ENCODE data around the gene LGALS4.

The LGALS4 gene

DNA sequence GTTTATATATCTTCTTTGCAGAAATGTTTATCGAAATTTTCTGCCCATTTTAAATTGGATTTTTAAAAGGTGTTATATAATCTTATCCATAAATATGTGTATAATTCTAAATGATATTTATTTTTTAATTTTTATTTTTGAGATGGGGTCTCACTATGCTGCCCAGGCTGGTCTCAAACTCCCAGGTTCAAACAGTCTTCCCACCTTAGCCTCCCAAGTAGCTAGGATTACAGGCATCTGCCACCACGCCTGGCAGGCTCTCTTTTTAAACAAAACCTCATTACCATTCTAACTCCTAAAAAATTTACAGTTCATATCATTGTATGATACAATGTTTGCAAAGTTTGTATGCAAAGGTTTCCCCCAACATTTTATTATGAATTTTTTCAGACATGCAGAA is 16.6 kb downstream of the LGALS4 start:
- ATAC-seq (ENCODE audit: insufficient read depth, low read depth) (no peak), DNase-seq (no peak)

DNA sequence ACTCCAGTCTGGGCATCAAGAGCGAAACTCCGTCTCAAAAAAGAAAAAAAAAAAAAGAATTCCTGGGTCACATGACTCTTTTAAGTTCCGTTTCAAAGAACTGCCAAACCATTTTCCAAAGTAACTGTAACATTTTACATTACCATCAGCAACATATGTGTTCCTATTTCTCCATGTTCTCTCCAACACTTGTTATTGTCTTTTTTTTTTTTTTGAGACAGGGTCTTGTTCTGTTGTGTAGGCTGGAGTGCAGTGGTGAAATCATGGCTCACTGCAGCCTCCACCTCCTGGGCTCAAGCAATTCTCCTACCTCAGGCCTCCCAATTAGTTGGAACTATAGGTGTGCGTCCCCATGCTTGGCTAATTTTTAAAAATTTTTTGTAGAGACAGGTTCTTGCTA is 17.2 kb downstream of the LGALS4 start:
- Histone ChIP-seq H3K27ac (ENCODE audit: low read length) (no peak overlapping the region), H3K4me2 (ENCODE audit: insufficient read depth, low read length) (no peak overlapping the region), H3K9ac (ENCODE audit: low read depth, low read length) (no peak overlapping the region), H3K27me3 (ENCODE audit: insufficient read depth, low read length, poor library complexity) (no peaks in the 10 kb centered on the region), H3K36me3 (ENCODE audit: insufficient read depth, low read length) (no peaks in the 10 kb centered on the region), H4K20me1 (ENCODE audit: insufficient read depth, low read length) (no peaks in the 10 kb centered on the region), H3K79me2 (ENCODE audit: insufficient read depth, low read length) (no peaks in the 10 kb centered on the region), H3K9me3 (ENCODE audit: insufficient read depth, low read length, severe bottlenecking) (no peaks in the 10 kb centered on the region), H3K4me1 (ENCODE audit: insufficient read depth, low read length) (no peaks in the 10 kb centered on the region), H3K4me3 (ENCODE audit: low read depth in 1 of 2, low read length in 2 of 2) (no peak overlapping the region), H2AFZ (ENCODE audit: low read depth, low read length) (no peak overlapping the region)
- no peak for TF ChIP-seq EZH2 (IDR thresholded peaks at IDR 0.05; ENCODE audit: borderline replicate concordance, low read depth, low read length, severe bottlenecking)
- TF ChIP-seq, protein P1, sequence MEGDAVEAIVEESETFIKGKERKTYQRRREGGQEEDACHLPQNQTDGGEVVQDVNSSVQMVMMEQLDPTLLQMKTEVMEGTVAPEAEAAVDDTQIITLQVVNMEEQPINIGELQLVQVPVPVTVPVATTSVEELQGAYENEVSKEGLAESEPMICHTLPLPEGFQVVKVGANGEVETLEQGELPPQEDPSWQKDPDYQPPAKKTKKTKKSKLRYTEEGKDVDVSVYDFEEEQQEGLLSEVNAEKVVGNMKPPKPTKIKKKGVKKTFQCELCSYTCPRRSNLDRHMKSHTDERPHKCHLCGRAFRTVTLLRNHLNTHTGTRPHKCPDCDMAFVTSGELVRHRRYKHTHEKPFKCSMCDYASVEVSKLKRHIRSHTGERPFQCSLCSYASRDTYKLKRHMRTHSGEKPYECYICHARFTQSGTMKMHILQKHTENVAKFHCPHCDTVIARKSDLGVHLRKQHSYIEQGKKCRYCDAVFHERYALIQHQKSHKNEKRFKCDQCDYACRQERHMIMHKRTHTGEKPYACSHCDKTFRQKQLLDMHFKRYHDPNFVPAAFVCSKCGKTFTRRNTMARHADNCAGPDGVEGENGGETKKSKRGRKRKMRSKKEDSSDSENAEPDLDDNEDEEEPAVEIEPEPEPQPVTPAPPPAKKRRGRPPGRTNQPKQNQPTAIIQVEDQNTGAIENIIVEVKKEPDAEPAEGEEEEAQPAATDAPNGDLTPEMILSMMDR (IDR thresholded peaks at IDR 0.05; ENCODE audit: borderline replicate concordance, extremely low read depth, low read length, poor library complexity, severe bottlenecking) = no peak
- DNase-seq (no peak), ATAC-seq (ENCODE audit: insufficient read depth, low read depth) (no peak)

More for the DNA sequence above, 16.6 kb downstream of the LGALS4 start:
- H3K4me2 ChIP-seq (ENCODE audit: insufficient read depth, low read length) = no peak overlapping the region
- no peak overlapping the region for H3K9ac ChIP-seq (ENCODE audit: low read depth, low read length)
- no peaks in the 10 kb centered on the region for H3K4me1 ChIP-seq (ENCODE audit: insufficient read depth, low read length)
- H3K27me3 ChIP-seq (ENCODE audit: insufficient read depth, low read length, poor library complexity) = no peaks in the 10 kb centered on the region
- no peak for TF ChIP-seq EZH2 (IDR thresholded peaks at IDR 0.05; ENCODE audit: borderline replicate concordance, low read depth, low read length, severe bottlenecking)
- TF ChIP-seq, protein P1 (IDR thresholded peaks at IDR 0.05; ENCODE audit: borderline replicate concordance, extremely low read depth, low read length, poor library complexity, severe bottlenecking) = no peak
- no peak overlapping the region for H2AFZ ChIP-seq (ENCODE audit: low read depth, low read length)
- no peaks in the 10 kb centered on the region for H4K20me1 ChIP-seq (ENCODE audit: insufficient read depth, low read length)
- no peaks in the 10 kb centered on the region for H3K9me3 ChIP-seq (ENCODE audit: insufficient read depth, low read length, severe bottlenecking)
- no peaks in the 10 kb centered on the region for H3K36me3 ChIP-seq (ENCODE audit: insufficient read depth, low read length)
- H3K4me3 ChIP-seq (ENCODE audit: low read depth in 1 of 2, low read length in 2 of 2) = no peak overlapping the region
- H3K27ac ChIP-seq (ENCODE audit: low read length) = no peak overlapping the region
- H3K79me2 ChIP-seq (ENCODE audit: insufficient read depth, low read length) = no peaks in the 10 kb centered on the region

DNA sequence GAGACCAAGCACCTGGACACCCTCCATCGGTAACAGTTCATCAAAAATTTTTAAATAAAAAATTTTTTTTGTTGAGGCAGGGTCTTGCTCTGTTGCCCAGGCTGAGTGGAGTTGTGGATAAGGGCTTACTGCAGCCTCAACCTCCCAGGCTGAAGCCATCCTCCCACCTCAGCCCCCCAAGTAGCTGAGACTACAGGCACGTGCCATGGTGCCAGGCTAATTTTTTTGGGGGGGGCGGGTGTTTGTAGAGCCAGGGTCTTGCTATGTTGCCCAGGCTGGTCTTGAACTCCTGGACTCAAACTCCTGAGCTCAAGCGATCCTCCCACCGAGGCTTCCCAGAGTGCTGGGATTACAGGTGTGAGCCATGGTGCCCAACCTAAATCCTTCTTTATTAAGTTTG is 19.1 kb downstream of the LGALS4 start:
- no peaks in the 10 kb centered on the region for H3K36me3 ChIP-seq (ENCODE audit: insufficient read depth, low read length)
- H3K27ac ChIP-seq (ENCODE audit: low read length) = no peak overlapping the region
- H3K9ac ChIP-seq (ENCODE audit: low read depth, low read length) = no peak overlapping the region
- ATAC-seq (ENCODE audit: insufficient read depth, low read depth) (no peak), DNase-seq (no peak)
- no peaks in the 10 kb centered on the region for H3K27me3 ChIP-seq (ENCODE audit: insufficient read depth, low read length, poor library complexity)
- H4K20me1 ChIP-seq (ENCODE audit: insufficient read depth, low read length) = no peaks in the 10 kb centered on the region
- no peak overlapping the region for H3K4me3 ChIP-seq (ENCODE audit: low read depth in 1 of 2, low read length in 2 of 2)
- no peaks in the 10 kb centered on the region for H3K9me3 ChIP-seq (ENCODE audit: insufficient read depth, low read length, severe bottlenecking)
- TF ChIP-seq, protein P1 (IDR thresholded peaks at IDR 0.05; ENCODE audit: borderline replicate concordance, extremely low read depth, low read length, poor library complexity, severe bottlenecking) = no peak
- TF ChIP-seq EZH2 (IDR thresholded peaks at IDR 0.05; ENCODE audit: borderline replicate concordance, low read depth, low read length, severe bottlenecking) = no peak
- no peaks in the 10 kb centered on the region for H3K4me1 ChIP-seq (ENCODE audit: insufficient read depth, low read length)
- no peak overlapping the region for H3K4me2 ChIP-seq (ENCODE audit: insufficient read depth, low read length)
- H3K79me2 ChIP-seq (ENCODE audit: insufficient read depth, low read length) = no peaks in the 10 kb centered on the region
- no peak overlapping the region for H2AFZ ChIP-seq (ENCODE audit: low read depth, low read length)

DNA sequence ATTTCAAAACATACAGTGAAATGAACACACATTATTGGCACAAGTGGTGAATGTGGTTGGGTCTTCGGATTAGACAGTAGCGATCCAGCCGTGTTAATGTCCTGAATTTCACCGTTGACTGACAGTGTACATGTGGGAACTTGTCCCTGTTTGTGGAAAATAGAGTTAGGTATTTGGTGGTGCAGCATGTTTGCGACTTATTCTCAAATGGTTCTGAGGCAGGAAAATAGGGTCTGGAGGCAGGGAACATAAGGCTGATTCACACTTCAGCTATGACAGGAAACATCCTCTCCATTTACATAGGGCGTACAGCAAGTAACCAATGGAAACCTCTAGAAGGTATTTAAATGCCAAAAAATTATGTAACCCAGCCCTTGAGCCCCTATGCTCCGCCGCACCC is 19.6 kb downstream of the LGALS4 start:
- H3K79me2 ChIP-seq (ENCODE audit: insufficient read depth, low read length) = no peaks in the 10 kb centered on the region
- H3K4me1 ChIP-seq (ENCODE audit: insufficient read depth, low read length) = no peaks in the 10 kb centered on the region
- DNase-seq = no peak
- no peaks in the 10 kb centered on the region for H3K27me3 ChIP-seq (ENCODE audit: insufficient read depth, low read length, poor library complexity)
- no peaks in the 10 kb centered on the region for H3K36me3 ChIP-seq (ENCODE audit: insufficient read depth, low read length)
- no peak for ATAC-seq (ENCODE audit: insufficient read depth, low read depth)
- H3K9ac ChIP-seq (ENCODE audit: low read depth, low read length) = no peak overlapping the region
- TF ChIP-seq, protein P1 (IDR thresholded peaks at IDR 0.05; ENCODE audit: borderline replicate concordance, extremely low read depth, low read length, poor library complexity, severe bottlenecking) = no peak
- no peak for TF ChIP-seq EZH2 (IDR thresholded peaks at IDR 0.05; ENCODE audit: borderline replicate concordance, low read depth, low read length, severe bottlenecking)
- H3K4me2 ChIP-seq (ENCODE audit: insufficient read depth, low read length) = no peak overlapping the region
- H2AFZ ChIP-seq (ENCODE audit: low read depth, low read length) = no peak overlapping the region
- no peaks in the 10 kb centered on the region for H3K9me3 ChIP-seq (ENCODE audit: insufficient read depth, low read length, severe bottlenecking)
- no peak overlapping the region for H3K4me3 ChIP-seq (ENCODE audit: low read depth in 1 of 2, low read length in 2 of 2)
- H4K20me1 ChIP-seq (ENCODE audit: insufficient read depth, low read length) = no peaks in the 10 kb centered on the region
- no peak overlapping the region for H3K27ac ChIP-seq (ENCODE audit: low read length)

Measured in DND-41 (cell line).